Neural progenitor cell (in vitro differentiated cells): ENCODE measurements around the gene HK1.

Experiments used
- EZH2 ChIP-seq: fragments of 200-600 bp; sonication (generic); IDR thresholded peaks from 2 replicates; pipeline ENCODE4 v1.6.1; 2017; ENCODE audit warnings: antibody characterized with exemption, mild to moderate bottlenecking, moderate library complexity
- EZH2phosphoT487 ChIP-seq: fragments of 200-600 bp; sonication (generic); IDR thresholded peaks from 2 replicates; pipeline ENCODE4 v1.6.1; 2017; ENCODE audit warnings: antibody characterized with exemption
- TF ChIP-seq, protein P1 (sequence below): fragments of 200-600 bp; sonication (generic); IDR thresholded peaks from 2 replicates; pipeline ENCODE4 v1.5.1; 2017; ENCODE audit warnings: antibody characterized with exemption, mild to moderate bottlenecking

DNA sequence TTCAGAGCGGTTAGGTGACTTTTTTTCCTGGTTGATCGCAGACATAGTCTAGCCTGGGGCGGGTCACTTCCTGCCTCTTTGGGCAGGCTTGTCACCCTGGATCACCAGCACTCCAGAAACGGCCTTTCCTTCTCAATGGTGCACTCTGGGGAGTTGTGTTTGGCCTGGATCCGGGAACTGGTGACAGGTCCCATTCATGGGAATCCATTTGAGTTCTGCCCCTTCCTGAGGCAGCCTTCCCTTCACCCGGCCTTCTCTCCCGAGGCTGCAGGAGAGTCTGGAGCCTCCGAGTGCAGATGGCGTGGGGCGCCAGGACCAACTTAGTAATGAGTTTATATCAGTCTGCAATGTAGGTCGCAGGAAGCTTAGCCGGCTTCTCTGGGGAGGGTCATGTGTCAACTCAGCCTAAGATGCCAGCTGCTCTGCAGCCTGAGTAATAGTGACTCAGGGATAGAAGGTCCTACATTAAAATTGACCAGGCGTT lies 84.2 kb downstream of the HK1 start:
- TF ChIP-seq, protein P1, sequence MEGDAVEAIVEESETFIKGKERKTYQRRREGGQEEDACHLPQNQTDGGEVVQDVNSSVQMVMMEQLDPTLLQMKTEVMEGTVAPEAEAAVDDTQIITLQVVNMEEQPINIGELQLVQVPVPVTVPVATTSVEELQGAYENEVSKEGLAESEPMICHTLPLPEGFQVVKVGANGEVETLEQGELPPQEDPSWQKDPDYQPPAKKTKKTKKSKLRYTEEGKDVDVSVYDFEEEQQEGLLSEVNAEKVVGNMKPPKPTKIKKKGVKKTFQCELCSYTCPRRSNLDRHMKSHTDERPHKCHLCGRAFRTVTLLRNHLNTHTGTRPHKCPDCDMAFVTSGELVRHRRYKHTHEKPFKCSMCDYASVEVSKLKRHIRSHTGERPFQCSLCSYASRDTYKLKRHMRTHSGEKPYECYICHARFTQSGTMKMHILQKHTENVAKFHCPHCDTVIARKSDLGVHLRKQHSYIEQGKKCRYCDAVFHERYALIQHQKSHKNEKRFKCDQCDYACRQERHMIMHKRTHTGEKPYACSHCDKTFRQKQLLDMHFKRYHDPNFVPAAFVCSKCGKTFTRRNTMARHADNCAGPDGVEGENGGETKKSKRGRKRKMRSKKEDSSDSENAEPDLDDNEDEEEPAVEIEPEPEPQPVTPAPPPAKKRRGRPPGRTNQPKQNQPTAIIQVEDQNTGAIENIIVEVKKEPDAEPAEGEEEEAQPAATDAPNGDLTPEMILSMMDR, result no peak
- TF ChIP-seq EZH2 (no peak), EZH2phosphoT487 (no peak)
